ENCODE measurements around the gene CENPH.
"Not testable (repeated sequence)": the region's sequence is repeated elsewhere in the genome, so short reads cannot be mapped to it uniquely, and the experiment has no call there.

The CENPH gene

DNA sequence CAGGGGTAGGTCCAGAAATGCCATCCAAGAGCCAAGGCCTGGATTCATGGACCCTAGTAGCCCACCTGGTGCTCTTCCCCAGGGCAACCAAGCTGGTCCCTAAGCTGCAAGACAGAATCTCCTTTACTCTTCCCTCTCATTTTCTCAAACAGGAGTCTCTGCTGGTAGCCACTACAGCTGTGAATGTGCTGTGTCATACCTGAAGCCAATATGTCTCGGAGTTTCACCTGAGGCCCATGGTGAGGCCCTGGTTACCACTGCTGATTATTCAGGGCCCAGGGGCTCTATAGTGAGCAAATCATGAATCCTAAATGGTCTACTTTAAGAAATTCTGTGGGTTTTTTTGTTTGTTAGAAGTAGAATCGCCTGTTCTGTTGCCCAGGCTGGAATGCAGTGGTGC is 61.2 kb downstream of the CENPH start:
- no peak for DNase-seq

DNA sequence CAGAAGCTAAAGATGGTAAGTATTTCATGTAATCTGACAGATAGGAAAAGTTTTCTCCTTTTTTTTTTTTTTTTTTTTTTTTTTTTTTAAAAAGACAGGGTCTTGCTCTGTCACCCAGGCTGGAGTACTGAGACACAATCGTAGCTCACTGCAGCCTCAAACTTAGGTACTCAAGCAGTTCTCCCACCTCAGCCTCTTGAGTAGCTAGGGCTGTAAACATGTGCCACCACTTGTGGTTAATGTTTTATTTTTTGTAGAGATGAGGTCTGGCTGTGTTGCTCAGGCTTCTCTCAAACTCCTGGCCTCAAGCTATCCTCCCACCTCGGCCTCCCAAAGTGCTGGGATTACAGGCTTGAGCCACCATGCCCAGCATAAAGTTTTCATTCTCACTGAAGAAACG is 63.1 kb downstream of the CENPH start:
- DNase-seq = no peak

DNA sequence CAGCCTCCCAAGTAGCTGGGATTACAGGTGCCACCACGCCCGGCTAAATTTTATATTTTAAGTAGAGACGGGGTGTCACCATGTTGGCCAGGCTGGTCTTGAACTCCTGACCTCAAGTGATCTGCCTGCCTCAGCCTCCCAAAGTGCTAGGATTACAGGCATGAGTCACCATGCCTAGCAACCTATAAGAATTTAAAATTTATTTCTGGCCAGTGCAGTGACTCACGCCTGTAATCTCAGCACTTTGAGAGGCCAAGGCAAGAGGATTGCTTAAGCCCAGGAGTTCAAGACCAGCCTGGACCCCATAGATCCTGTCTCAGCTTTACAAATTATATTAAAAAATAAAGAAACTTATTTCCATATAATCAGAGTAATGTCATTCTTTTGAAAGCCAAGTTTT is 66.6 kb downstream of the CENPH start:
- DNase-seq = not testable (repeated sequence)

DNA sequence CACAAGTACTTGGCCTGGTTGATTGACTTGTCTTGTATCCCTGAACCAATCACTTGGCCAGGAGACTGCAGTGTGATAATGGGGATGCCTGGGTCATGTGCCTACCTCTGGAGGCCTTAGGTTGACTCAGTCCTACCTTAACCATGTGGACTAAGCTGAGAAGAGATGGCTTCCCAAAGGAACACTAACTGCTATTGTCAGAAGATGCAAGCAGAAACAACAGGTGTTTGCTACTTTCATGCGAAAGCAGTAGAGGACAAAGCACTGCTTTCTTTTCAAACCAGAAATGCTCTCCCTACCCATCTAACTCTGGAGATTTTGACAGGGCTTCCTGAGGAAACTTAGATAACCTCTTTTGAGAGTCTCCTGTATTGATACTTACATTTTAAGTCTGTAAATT is 68.2 kb downstream of the CENPH start:
- no peak for DNase-seq
